GM18519 (cell line): ENCODE results near the gene AGAP1.
"Not testable (repeated sequence)": the region's sequence is repeated elsewhere in the genome, so short reads cannot be mapped to it uniquely, and the experiment has no call there.

Experiments used
- ATAC-seq: cut with Tn5 transposase; IDR thresholded peaks from one replicate; pipeline ENCODE4 v1.9.1; 2021; ENCODE audit warnings: mild to moderate bottlenecking, moderate library complexity; ENCODE audit not compliant: unreplicated experiment, low FRiP score

AGAP1 gene

GRCh38 chr2:235600926-235601325 is 107.1 kb downstream of the AGAP1 start:
- ATAC-seq, result no peak

DNA sequence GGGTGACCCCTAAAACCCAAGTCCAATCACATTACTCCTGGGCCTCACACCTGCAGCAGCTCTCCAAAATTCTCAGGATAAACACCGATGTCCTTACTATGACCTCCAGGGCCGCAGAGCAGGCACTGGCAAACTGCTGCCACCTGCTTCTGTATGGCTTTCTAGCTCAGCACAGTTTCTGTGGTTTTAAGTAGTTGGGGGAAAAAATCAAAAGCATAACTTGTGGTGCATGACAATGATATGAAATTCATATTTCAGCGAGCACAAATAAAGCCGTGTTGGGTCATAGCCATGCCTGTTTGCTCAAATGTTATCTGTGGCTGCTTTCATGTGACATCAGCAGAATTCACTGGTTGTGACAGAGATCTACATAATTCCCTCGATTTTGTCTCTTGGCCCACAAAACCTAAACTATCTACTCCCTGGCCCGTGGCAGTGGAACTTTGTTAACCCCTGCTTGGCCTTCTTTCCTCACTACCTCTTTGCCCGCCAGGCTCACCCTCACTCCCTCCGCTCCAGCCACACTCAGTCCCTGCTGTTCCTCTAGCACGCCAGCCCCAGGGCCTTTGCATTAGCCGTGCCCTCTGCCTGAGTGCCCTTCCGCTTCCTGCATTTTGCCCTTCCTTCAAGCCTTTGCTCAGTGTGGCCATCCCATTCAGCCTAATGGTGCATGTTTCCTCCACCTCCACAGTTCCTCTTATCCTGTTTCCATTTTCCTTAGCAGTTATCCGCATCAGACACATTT is 108.3 kb downstream of the AGAP1 start:
- no peak for ATAC-seq

- not testable (repeated sequence) for ATAC-seq
These were observed 109.1 kb downstream of the AGAP1 start for GRCh38 chr2:235602971-235603370.

- ATAC-seq, result no peak
These were observed 109.8 kb downstream of the AGAP1 start for GRCh38 chr2:235603659-235604058.

GRCh38 chr2:235605312-235606003 is 111.6 kb downstream of the AGAP1 start:
- ATAC-seq, result no peak

- ATAC-seq, result no peak
These were observed 112.3 kb downstream of the AGAP1 start for GRCh38 chr2:235606004-235606715.

DNA sequence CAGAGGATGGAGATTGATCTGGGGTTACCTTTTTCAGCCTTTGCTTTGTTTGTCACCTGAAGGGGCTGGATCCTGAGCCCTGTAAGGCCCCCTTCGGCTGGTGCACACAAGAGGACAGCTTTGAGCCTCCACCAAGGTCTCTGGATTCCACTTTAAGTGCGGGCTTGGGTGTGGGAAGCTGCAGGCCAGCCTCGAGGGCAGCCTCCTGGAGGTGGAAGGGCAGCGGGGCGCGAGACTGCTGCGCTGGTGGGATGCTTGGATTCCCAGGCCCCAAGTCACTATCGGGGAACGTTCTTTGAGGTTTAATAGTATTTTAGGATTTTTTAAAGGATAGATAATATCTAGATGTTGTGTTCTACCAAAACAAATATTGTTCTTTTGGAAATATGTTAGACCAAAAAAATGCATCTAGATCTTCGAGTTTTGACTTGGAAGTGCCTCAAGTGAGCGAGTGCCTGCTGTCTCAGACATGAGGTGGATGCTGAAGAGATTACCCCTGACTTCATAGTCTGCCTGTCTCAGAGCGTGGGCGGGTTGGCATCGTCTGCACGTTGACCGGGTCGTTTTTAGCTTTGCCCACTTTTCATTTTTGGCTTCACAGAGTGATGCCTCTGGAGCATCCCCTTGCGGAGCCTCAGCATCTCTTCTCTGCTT is 113.8 kb downstream of the AGAP1 start:
- ATAC-seq, result no peak

DNA sequence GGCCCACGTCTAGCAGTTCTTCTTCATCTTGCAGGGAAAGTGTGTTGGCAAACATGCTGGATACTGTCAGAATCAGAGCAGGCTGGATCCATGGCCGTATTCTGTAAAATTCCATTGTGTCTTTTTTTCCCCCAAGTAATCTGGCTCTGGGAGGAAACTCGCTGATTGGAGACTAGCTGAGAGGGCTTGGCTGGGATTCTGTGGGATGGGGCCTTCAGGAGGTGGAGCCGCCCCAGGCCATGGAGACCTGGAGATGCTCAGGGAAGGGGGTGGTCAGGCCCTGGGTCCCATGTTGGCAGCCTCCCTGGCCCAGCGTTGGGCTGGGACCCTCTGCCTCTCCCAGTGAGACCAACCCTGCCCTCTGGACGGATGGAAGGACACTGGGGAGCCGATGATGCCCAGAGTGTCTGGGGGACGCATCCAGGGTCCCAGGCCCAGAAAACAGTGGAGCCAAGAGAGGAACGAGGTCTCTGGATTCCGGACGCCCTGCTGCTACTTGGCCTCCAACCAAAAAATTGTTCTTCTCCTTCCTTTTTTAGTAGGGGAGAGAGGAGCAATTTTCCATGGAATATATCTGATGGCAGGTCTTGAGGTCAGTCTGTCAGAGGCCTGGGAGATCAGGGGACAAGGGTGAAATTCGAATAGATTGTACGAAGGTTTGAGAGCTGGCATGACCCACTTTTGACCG is 114.5 kb downstream of the AGAP1 start:
- no peak for ATAC-seq

DNA sequence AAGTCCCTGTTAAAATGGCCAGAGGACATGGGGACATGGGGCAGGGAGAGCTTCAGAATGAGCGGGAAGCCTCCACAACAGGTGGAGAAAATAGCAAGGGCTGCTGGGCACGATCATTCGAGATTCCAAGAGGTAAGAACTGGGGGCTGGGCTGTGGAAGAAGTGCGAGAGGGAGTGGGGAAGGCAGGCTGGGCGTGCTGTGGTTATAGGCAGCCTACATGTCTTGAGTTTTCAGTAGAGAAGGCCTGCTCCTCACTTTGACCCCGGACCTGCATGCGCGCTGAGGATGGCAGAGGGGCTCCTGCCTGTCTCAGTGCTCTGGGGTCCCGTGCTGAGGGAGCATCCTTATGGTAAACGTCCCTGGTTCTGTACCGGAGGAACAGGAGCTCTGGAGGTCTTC is 115.5 kb downstream of the AGAP1 start:
- no peak for ATAC-seq

GRCh38 chr2:235609746-235610145 is 115.9 kb downstream of the AGAP1 start:
- no peak for ATAC-seq

DNA sequence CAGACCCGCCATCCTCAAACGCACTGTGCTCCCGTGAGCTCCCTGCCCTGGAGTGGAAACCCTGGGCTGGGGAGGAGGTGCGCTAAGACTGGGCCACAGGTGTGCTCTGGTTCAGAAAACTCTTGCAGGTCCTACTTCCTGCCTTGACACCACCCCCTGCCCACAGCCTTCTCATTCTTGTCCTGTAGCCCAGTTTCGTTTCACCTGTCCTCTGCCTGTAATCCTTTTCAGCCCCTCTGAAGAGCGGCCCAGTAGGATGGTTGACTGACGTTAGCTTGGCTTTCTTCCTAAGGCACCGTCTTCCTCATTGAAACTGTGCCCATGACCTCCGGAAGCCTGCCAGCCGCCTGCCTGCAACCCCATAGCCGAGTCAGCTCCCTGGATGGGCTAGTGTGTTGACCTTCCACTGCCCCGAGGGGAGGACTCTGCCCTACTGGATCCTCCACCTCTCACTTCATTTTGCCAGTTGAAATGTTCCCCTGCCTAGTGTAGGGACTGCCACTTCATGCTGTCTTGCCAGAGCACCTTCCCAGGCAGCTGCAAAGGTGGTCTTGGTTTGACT is 116.9 kb downstream of the AGAP1 start:
- no peak for ATAC-seq

DNA sequence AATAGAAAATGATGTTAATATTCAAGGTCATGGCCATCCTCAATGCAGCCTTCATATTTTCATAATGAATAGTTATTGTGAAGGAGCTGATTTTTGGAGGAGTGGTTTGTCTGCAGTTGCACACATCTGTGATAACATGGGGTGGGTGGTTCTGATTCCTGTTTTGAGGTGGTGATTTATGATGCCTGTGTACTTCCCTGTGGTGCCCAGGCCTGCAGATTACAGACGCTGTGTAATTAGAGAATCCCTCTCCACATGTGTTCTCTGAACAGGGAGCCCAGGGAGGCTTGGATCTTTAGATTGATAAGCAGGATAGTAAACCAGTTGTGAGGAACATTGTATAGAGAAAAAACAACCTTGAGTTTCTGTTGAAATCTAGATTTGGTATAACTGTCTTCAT is 117.5 kb downstream of the AGAP1 start:
- ATAC-seq, result no peak

DNA sequence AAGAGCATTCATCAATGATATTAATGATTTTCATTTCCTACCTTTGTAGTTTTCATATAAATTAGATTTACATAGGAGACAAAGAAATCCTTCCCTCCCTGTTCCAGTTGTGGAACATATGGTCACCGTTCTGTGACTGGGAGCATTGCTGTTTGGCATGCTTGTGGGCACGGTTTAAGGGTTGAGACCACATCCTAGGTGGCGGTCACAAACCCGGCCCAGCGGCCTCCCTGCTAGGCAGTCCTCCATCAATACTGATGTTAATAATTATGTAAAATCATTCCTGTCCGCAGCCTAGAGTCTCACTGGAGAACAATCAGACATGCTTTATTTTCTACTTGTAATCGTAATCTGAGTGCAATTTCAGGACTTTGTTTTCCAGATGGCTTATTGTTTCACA is 117.9 kb downstream of the AGAP1 start:
- no peak for ATAC-seq

DNA sequence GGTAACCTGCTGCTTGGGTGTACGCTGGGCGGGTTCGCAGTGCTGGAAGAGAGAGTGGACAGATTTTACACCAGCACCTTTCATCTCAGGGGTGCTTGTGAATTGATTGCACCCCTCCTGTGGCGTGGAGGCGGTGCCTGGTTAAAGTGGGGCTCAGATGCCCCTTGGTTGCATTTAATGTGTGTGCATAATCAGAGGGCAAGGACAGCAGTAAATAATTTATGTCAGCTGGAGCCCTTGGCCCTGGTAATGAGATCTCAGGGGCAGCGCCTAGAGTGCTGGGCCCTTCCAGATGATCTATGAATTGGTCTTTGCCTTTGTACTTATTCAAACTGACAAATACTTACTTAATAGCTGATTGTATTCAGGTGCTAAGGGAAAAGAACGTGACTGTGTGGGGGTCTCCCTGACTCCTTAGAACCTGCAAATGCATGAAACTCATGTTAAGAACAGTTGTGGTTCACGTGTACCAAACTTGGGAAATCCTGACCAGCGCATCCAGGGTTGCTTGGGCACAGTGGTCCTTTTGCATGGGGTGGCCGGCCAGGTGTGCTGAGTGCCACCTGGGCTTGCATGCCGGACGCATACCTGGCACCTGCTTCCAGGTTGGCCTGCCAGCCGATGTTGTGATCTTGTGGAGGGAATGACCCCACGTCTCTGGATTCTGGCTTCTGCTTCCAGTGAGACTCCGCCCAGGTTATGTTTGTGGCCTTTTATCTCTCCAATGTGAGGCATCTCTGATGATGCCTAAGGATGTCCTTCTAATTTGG is 118.5 kb downstream of the AGAP1 start:
- ATAC-seq, result no peak

DNA sequence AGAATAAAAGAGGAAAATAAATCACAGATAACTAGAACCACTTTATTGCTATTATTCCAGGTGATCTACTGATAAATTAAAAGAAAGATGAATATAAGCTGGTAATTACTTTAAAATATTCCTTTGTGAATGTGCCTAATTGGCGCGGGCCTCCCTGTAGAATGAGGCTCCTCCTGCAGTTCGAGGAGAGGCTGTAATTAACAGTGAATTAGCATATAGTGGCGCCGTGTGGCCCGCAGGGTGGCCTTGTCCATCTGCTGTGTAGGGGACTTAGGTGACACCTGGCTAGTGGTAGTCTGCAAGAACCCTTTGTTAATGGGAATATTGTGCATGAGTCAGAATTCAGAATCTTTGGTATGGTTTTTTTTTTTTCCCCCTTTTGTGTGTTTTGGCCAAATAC is 119.8 kb downstream of the AGAP1 start:
- no peak for ATAC-seq

DNA sequence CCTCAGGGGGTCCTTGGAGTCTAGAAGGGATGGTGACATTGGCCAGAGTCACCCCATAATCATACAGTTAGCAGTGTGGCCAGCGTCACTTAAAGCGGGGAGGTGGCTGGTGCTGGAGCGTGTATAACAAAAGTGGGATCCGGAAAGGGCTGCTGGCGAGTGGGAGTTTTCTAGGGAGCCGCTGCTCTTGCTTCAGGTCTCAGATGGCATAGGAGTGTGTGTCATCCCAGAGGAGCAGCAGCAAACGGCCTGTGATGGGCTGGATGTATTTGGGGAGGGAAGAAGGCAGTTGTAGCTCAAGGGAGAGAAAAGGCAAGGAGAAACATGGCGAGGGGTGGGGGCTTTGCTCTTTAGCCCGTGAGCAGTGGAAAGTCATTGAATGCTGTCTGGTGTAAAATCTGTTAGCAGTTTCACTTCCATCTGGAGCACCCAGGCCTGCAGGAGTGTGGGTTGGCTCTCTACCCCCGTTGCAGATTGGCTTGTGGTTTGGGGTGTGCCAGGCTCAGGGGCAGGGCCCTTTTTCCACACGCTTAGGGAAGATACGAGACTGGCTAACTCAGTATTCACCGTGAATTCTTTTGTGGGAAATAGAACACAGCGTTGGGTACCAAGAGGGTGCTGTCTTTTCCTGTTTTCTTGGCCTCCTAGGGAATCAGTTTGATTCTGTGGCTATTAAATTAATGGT is 120.5 kb downstream of the AGAP1 start:
- no peak for ATAC-seq

- ATAC-seq, result no peak
These were observed 121.3 kb downstream of the AGAP1 start for GRCh38 chr2:235614900-235615712.

DNA sequence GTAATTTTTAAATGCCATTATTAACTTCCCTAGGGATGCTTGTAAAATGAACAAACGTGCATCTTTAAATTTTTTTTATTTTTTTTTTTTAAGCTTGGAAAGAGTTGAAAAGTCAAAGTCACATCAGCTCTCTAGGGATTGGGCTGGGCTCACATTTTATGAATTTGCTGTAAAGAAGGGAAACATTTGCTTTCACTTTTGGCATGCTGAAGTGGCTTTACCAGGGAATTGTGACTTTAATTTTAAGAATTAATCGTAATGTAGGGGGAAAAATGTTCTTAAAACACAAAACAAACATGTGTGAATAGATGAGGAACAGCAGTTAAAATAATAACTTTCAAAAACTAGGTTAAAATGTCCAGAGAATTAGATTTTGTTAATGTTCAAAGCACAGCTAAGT is 123.0 kb downstream of the AGAP1 start:
- ATAC-seq, result no peak
